Fibroblast of skin of abdomen (primary cell): Measurements from ENCODE around the gene TAC4.

Experiments used
- DNase-seq: peaks from one replicate; pipeline ENCODE4 v3.0.0-alpha.2; 2013

TAC4 gene

GRCh38 chr17:49872754-49873377 is 25.0 kb upstream of the TAC4 start:
- DNase-seq, result no peak

- DNase-seq, result no peak
These were observed 23.3 kb upstream of the TAC4 start for GRCh38 chr17:49871211-49871610.

- no peak for DNase-seq
These were observed 22.4 kb upstream of the TAC4 start for GRCh38 chr17:49870298-49870697.

DNA sequence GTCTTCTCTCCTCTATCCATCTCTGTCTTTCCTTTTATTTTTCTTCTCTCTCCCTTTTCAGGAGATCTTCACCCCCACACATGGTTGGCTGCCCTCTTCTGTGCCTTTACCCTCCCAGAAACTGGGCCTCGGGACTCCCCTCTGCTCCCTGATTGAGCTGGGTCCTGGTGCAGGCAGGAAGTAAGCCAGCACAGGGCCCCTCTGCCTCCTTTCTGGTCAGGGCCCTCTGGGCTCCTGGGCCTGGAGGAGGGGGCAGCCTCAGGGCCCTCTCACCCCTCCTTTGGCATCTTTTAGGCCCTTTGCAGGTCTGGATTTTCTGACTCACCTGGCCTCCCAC is 21.1 kb upstream of the TAC4 start:
- no peak for DNase-seq

GRCh38 chr17:49866882-49867413 is 19.1 kb upstream of the TAC4 start:
- no peak for DNase-seq

DNA sequence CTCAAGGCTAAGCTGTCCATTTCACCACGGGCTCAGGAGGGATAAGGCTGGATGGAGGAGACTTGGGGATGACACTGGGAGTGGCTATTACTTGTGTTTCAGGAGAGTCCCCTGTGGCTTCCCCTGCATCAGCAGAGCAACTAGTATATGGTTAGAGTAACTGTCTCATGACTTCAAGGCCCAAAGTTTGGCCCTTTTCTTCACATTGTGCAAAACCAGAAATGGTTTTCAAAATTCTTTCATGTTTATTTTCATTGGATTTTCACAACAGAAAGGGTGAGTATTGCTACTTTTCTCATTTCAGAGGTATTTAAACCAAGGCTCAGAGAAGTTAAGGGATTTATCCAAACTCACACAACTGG is 18.1 kb upstream of the TAC4 start:
- DNase-seq, result no peak

DNA sequence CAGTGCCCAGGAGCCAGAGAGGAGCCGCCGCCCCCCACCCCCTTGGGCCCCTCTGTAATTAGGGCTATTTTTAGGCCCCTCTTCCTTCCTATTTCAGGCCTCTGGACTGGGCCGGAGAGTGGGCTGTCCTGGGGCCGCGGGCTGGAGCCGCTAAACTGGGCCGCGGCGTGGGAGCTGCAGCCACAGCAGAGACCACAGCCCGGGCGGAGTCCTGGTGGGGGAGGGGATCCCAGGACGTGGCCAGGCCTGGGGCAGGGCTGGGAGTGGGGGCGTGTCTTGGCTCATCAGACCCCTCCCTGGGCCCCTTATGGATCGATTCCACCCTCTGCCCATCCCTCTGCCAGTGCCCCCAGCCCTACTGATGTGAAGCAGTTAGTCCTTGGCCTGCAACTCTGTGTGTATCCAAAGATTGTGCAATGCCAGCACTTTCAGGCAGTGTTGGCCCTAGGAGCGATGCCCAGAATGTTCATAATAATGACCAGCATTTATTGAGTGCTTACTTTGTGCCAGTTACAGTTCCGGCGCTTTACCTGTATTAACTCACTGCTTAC is 15.0 kb upstream of the TAC4 start:
- no peak for DNase-seq

GRCh38 chr17:49861150-49861884 is 13.4 kb upstream of the TAC4 start:
- DNase-seq, result peak; percentile 36

DNA sequence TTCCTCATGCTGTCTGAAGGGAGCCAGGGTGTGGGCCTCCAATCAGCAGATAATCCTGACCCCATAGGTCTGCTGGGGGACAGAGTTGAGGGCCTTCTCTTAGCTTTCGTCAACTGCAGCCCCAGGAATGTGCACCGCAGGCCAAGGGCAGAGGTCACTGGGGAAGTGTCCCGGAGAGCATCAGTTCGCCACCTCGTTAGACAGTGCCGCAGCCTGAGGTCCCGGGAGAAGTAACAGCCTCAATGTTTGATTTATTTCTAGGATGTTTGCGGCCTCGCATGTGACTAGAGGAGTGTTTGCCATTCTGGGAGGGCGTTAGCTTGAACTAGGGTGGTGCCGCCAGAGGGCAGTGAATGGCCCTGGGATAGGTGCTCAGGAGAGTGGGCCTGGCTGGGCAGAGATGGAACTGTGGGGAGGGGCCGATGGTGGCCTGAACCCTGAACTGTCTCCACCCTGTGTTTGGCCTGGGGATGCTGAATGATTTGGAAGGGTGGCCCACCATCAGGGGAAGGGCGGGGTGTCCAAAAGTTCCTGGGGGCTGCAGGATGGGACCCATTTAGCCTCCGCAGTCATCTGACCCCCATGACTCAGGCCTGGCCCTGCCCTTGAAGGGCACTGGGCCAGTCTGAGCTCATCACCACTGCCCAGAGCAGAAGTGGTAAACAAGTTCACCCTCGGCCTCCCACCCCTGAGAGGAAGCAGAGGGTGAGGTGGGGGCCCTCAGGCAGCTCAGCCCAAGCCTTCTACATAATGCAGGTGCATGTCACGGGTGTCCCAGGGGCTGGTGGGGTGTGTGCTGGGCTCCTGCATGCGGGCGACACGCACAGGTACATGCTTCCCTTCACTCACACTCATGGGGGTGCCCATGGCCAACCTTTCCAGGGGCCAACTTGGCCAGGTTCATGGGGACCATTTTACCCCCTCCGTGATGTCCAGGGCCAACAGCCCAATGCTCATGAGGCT is 12.4 kb upstream of the TAC4 start:
- DNase-seq, result no peak

GRCh38 chr17:49858796-49859195 is 10.9 kb upstream of the TAC4 start:
- no peak for DNase-seq

- DNase-seq, result no peak
These were observed 6.3 kb upstream of the TAC4 start for GRCh38 chr17:49854126-49854525.

GRCh38 chr17:49853470-49854015 is 5.7 kb upstream of the TAC4 start:
- DNase-seq, result no peak

- peak; percentile 63 for DNase-seq
These were observed 3.8 kb upstream of the TAC4 start for GRCh38 chr17:49851387-49852291.

GRCh38 chr17:49850772-49851386 is 3.0 kb upstream of the TAC4 start:
- no peak for DNase-seq

GRCh38 chr17:49850218-49850610 is 2.3 kb upstream of the TAC4 start:
- DNase-seq, result no peak

- DNase-seq, result no peak
These were observed 870 bp upstream of the TAC4 start for GRCh38 chr17:49848739-49849138.

DNA sequence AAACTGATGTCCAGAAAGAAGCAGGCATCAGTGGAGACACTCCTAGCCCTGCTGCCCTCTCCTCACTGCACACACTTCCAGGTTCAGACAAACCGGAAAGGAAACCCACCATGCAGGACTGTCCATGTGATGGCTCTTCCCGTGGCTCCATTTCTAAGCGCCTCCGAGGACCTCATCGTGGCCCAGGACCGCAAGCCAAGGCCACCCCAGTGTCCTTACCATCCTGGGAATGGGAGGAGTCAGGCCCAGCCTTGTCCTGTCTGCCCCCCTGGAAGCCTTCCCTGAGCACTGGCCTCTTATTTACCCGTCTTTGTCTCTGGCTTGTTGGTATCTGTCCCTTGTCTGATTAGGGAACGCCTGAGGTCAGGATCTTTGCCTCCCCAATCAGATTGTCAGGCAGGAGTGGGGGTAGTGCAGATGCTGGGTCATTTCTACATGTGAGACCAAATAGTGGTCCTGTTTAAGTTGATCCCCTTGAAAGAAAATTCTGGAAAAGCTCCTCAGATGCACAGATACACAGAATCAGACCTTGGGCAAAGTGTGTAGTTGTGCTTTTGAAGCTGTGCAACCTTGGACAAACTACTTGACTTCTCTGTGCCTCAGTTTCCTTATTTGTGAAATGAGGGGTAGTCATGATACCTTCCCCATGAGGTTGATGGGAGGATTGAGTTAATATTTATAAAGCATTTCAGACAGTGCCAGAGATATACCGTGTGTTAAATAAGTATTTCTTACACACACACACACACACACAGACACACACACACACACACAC is 744 bp downstream of the TAC4 start:
- DNase-seq, result no peak

- DNase-seq, result peak; percentile 15
These were observed 2.5 kb downstream of the TAC4 start for GRCh38 chr17:49845321-49845720.

DNA sequence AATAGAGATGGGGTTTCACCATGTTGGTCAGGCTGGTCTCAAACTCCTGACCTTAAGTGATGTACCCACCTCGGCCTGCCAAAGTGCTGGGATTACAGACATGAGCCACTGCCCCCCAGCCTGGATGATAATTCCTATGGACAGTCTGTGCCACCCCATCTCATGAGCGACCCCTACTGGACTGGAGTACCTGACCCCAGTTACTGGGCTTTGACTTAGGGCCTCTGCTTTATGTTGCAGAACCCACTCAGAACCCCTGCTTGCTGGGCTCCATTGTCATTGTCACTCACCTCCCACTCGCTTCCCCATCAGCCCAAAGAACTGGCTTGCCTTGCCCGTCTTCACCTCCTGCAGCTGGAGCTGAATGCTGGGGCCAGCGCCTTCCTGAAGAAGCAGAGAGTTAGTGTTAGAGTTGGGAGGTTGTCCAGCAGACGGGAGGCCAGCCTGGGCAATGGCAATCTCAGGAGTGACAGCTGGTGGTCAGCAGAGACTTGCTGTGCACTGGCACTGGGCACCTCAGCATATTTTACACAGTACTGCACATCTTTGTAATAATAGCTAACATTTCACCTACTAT is 4.0 kb downstream of the TAC4 start:
- no peak for DNase-seq

DNA sequence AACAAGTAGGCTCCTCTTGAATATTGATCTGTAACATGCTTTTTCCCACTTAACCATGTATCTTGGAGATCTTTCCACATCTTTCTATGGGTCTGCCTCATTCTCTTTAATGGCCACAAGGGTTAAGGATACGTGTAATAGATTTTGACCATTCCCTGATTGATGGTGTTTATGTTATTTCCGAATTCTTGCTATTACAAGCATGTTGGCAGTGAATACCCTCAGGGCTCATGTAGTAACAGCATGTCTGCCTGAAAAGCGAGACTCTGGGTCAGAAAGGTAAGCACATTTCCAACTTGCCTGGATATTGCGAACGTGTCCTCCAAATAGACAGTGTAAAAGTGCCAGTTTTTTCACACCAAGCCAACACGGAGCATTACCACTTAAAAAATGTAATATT is 5.0 kb downstream of the TAC4 start:
- no peak for DNase-seq
